A673 (cell line): ENCODE results near the gene RABL2B.
"Not testable (repeated sequence)": the region's sequence is repeated elsewhere in the genome, so short reads cannot be mapped to it uniquely, and the experiment has no call there.

Experiments
- EZH2 ChIP-seq: fragments of 200-600 bp; sonication (generic); IDR thresholded peaks from 2 replicates; pipeline ENCODE4 v1.6.1; 2017; ENCODE audit warnings: borderline replicate concordance, low read depth, mild to moderate bottlenecking, mixed read lengths, antibody characterized with exemption, low read length; ENCODE audit not compliant: poor library complexity, severe bottlenecking
- TF ChIP-seq, protein P1 (sequence below): fragments of 300-800, 200-600 bp; sonication (generic); conservative IDR thresholded peaks from 2 replicates; pipeline ENCODE4 v1.5.1; 2017; ENCODE audit warnings: low read depth, mild to moderate bottlenecking, antibody characterized with exemption, low read length, moderate library complexity, mixed read lengths

DNA sequence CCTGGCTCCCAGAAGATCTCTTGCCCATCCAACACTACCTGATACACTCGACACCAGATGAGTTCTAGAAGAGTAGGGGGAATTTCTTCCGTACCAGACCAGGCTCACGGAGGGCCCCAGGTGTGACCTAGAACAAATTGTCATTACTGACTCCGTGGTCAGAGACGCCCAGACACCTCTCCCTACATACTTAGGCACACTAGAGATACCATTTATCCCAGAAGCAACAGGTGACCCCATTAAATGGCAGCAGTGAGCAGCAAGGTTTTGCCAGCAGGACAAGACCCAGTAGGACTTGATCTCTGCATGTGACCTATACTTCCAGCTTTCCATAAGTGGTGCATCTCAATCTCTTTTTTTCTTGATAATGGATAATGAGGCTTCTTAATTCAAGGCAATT lies 42.7 kb downstream of the RABL2B start:
- TF ChIP-seq, protein P1, sequence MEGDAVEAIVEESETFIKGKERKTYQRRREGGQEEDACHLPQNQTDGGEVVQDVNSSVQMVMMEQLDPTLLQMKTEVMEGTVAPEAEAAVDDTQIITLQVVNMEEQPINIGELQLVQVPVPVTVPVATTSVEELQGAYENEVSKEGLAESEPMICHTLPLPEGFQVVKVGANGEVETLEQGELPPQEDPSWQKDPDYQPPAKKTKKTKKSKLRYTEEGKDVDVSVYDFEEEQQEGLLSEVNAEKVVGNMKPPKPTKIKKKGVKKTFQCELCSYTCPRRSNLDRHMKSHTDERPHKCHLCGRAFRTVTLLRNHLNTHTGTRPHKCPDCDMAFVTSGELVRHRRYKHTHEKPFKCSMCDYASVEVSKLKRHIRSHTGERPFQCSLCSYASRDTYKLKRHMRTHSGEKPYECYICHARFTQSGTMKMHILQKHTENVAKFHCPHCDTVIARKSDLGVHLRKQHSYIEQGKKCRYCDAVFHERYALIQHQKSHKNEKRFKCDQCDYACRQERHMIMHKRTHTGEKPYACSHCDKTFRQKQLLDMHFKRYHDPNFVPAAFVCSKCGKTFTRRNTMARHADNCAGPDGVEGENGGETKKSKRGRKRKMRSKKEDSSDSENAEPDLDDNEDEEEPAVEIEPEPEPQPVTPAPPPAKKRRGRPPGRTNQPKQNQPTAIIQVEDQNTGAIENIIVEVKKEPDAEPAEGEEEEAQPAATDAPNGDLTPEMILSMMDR, result not testable (repeated sequence)
- not testable (repeated sequence) for TF ChIP-seq EZH2
